Neural cell (in vitro differentiated cells): ENCODE data around the gene IGSF21. TPM values are rescaled to one million over a fixed set of nuclear protein-coding genes. Genes with fewer than 3 reads are reported as not detected.
A peak's percentile ranks its signal among the peaks of the same experiment; 100 is the strongest.

Experiments
- H2AFZ ChIP-seq: fragments of 200-600, 300-800 bp; sonication (generic), shearing (Covaris generic); 2 replicates; pipeline ENCODE4 v1.6.0; 2014; ENCODE audit warnings: low read depth, mild to moderate bottlenecking, antibody characterized with exemption, low read length, moderate library complexity
- H3F3A ChIP-seq: fragments of 200-600 bp; shearing (Covaris generic); 2 replicates; pipeline ENCODE4 v1.6.1; 2016; ENCODE audit warnings: mild to moderate bottlenecking, moderate library complexity, mixed read lengths, antibody characterized with exemption, low read length; ENCODE audit not compliant: insufficient read depth, poor library complexity, severe bottlenecking
- H3K27ac ChIP-seq: fragments of 200-600, 300-800 bp; sonication (generic), shearing (Covaris generic); 2 replicates; pipeline ENCODE4 v1.5.1; 2014; ENCODE audit warnings: mild to moderate bottlenecking, low read length, moderate library complexity
- H3K27me3 ChIP-seq: fragments of 300-800, 200-600 bp; sonication (generic), shearing (Covaris generic); 2 replicates; pipeline ENCODE4 v1.6.0; 2014; ENCODE audit warnings: mild to moderate bottlenecking, low read depth, low read length, moderate library complexity; ENCODE audit not compliant: insufficient read depth
- H3K36me3 ChIP-seq: fragments of 300-800, 200-600 bp; sonication (generic), shearing (Covaris generic); 2 replicates; pipeline ENCODE4 v1.5.1; 2014; ENCODE audit warnings: mild to moderate bottlenecking, antibody characterized with exemption, low read length, moderate library complexity; ENCODE audit not compliant: insufficient read depth
- H3K4me2 ChIP-seq: fragments of 300-800, 200-600 bp; sonication (generic), shearing (Covaris generic); 2 replicates; pipeline ENCODE4 v1.6.0; 2014; ENCODE audit warnings: mild to moderate bottlenecking, low read length
- H3K4me3 ChIP-seq: fragments of 300-800, 200-600 bp; sonication (generic), shearing (Covaris generic); 2 replicates; pipeline ENCODE4 v1.5.1; 2014; ENCODE audit warnings: mild to moderate bottlenecking, low read length, moderate library complexity
- H3K79me2 ChIP-seq: fragments of 200-600 bp; shearing (Covaris generic); replicated peaks from 2 replicates; pipeline ENCODE4 v1.6.0; 2014; ENCODE audit warnings: mild to moderate bottlenecking, low read length, moderate library complexity; ENCODE audit not compliant: insufficient read depth
- H3K9ac ChIP-seq: fragments of 300-800, 200-600 bp; sonication (generic), shearing (Covaris generic); 2 replicates; pipeline ENCODE4 v1.6.1; 2016; ENCODE audit warnings: mild to moderate bottlenecking, low read length, mixed read lengths
- H3K9me2 ChIP-seq: fragments of 200-600 bp; shearing (Covaris generic); 2 replicates; pipeline ENCODE4 v1.6.1; 2016; ENCODE audit warnings: mild to moderate bottlenecking, low read length, mixed read lengths; ENCODE audit not compliant: insufficient read depth
- H3K9me3 ChIP-seq: fragments of 200-600, 300-800 bp; sonication (generic), shearing (Covaris generic); 2 replicates; pipeline ENCODE4 v1.6.1; 2016; ENCODE audit warnings: mild to moderate bottlenecking, mixed run types, low read length, moderate library complexity, mixed read lengths
- H4K20me1 ChIP-seq: fragments of 200-600 bp; shearing (Covaris generic); 2 replicates; pipeline ENCODE4 v1.6.1; 2016; ENCODE audit warnings: mild to moderate bottlenecking, mixed run types; ENCODE audit not compliant: insufficient read depth
- CTCF ChIP-seq: fragments of 450-650 bp; IDR thresholded peaks from 2 replicates; pipeline ENCODE4 v1.5.1; 2014; ENCODE audit warnings: antibody characterized with exemption, mild to moderate bottlenecking, moderate library complexity; ENCODE audit not compliant: poor library complexity, severe bottlenecking
- EP300 ChIP-seq: fragments of 450-650 bp; conservative IDR thresholded peaks from 2 replicates; pipeline ENCODE4 v1.6.1; 2014; ENCODE audit warnings: antibody characterized with exemption, mild to moderate bottlenecking, moderate library complexity; ENCODE audit not compliant: poor library complexity, severe bottlenecking
- EZH2 ChIP-seq: fragments of 200-600, 300-800 bp; shearing (Covaris generic), sonication (generic); IDR thresholded peaks from 2 replicates; pipeline ENCODE4 v1.6.1; 2014; ENCODE audit warnings: antibody characterized with exemption, low read length, borderline replicate concordance, mild to moderate bottlenecking; ENCODE audit not compliant: insufficient read depth, poor library complexity, severe bottlenecking
- MXI1 ChIP-seq: fragments of 450-650 bp; conservative IDR thresholded peaks from 2 replicates; pipeline ENCODE4 v1.6.1; 2014; ENCODE audit warnings: antibody characterized with exemption, mild to moderate bottlenecking; ENCODE audit not compliant: poor library complexity, severe bottlenecking
- POLR2AphosphoS5 ChIP-seq: IDR thresholded peaks from 2 replicates; pipeline ENCODE4 v1.6.1; 2012
- RAD21 ChIP-seq: fragments of 450-650 bp; conservative IDR thresholded peaks from 2 replicates; pipeline ENCODE4 v1.6.1; 2014; ENCODE audit warnings: antibody characterized with exemption, mild to moderate bottlenecking, moderate library complexity
- REST ChIP-seq: IDR thresholded peaks from 2 replicates; pipeline ENCODE4 v1.6.1; 2012; ENCODE audit warnings: borderline replicate concordance
- SMC3 ChIP-seq: fragments of 450-650 bp; conservative IDR thresholded peaks from 2 replicates; pipeline ENCODE4 v1.6.1; 2014; ENCODE audit warnings: antibody characterized with exemption, mild to moderate bottlenecking, moderate library complexity; ENCODE audit not compliant: poor library complexity
- TAF1 ChIP-seq: IDR thresholded peaks from 2 replicates; pipeline ENCODE4 v1.6.1; 2012; ENCODE audit warnings: low read depth
- polyA minus RNA-seq: library from RNA; depleted of rRNA, polyadenylated mRNA; stranded (reverse); fragments of >200 nt; gene quantifications from 2 replicates; pipeline ENCODE4 v1.2.3, GENCODE V29; 2014
- polyA plus RNA-seq: library from polyadenylated mRNA; depleted of rRNA; stranded (reverse); fragments of >200 nt; gene quantifications from 2 replicates; pipeline ENCODE4 v1.2.3, GENCODE V29; 2014

The IGSF21 gene
- 2.2 and 2.4 TPM in 2 replicates for polyA plus RNA-seq
- 3.6 and 3.7 TPM in 2 replicates for polyA minus RNA-seq

- Histone ChIP-seq H3K27ac (no peak within 1 kb of the TSS), H3K9me3 (no peaks in the 10 kb centered on the region), H2AFZ (peak within 1 kb of the TSS; percentile 31), H3K4me2 (peak within 1 kb of the TSS; percentile 82), H3K9ac (peak within 1 kb of the TSS; percentile 63), H3K79me2 (no peaks in the 10 kb centered on the region), H4K20me1 (no peaks in the 10 kb centered on the region), H3K27me3 (peaks cover 54% of the 10 kb centered on the region), H3K9me2 (no peaks in the 10 kb centered on the region), H3K4me3 (peak within 1 kb of the TSS; percentile 74), H3K36me3 (no peaks in the 10 kb centered on the region), H3F3A (no peaks in the 10 kb centered on the region)
- TF ChIP-seq EP300 (no peak), RAD21 (peak; percentile 31)
These were observed at the start of gene IGSF21 for GRCh38 chr1:18107369-18108298. Gene IGSF21 (plus strand): TSS chr1:18107798. CDS start chr1:18108129, 331 bp downstream.

- Histone ChIP-seq H3K9ac (no peak overlapping the region), H3K4me2 (no peak overlapping the region), H4K20me1 (no peaks in the 10 kb centered on the region), H3K27me3 (no peaks in the 10 kb centered on the region), H3K79me2 (no peaks in the 10 kb centered on the region), H2AFZ (no peak overlapping the region), H3K4me3 (no peak overlapping the region), H3K9me3 (no peaks in the 10 kb centered on the region), H3K9me2 (no peaks in the 10 kb centered on the region), H3K36me3 (no peaks in the 10 kb centered on the region), H3K27ac (no peak overlapping the region), H3F3A (no peaks in the 10 kb centered on the region)
- no peak for TF ChIP-seq TAF1
- no peak for TF ChIP-seq REST
- TF ChIP-seq EZH2 = no peak
- TF ChIP-seq SMC3 = no peak
- TF ChIP-seq POLR2AphosphoS5 = no peak
- no peak for TF ChIP-seq EP300
- TF ChIP-seq MXI1 = no peak
- TF ChIP-seq CTCF = no peak
- TF ChIP-seq RAD21 = no peak
These were observed 49.2 kb upstream of the IGSF21 start for GRCh38 chr1:18058206-18058921.
